HG03469 (cell line): ENCODE measurements around the gene ZFAND6.
A peak's percentile ranks its signal among the peaks of the same experiment; 100 is the strongest.
"Not testable (repeated sequence)": the region's sequence is repeated elsewhere in the genome, so short reads cannot be mapped to it uniquely, and the experiment has no call there.

ENCODE experiments used
- ATAC-seq: cut with Tn5 transposase; IDR thresholded peaks from one replicate; pipeline ENCODE4 v1.9.1; 2021; ENCODE audit warnings: mild to moderate bottlenecking, moderate library complexity, moderate number of reproducible peaks; ENCODE audit not compliant: unreplicated experiment

ZFAND6 gene

DNA sequence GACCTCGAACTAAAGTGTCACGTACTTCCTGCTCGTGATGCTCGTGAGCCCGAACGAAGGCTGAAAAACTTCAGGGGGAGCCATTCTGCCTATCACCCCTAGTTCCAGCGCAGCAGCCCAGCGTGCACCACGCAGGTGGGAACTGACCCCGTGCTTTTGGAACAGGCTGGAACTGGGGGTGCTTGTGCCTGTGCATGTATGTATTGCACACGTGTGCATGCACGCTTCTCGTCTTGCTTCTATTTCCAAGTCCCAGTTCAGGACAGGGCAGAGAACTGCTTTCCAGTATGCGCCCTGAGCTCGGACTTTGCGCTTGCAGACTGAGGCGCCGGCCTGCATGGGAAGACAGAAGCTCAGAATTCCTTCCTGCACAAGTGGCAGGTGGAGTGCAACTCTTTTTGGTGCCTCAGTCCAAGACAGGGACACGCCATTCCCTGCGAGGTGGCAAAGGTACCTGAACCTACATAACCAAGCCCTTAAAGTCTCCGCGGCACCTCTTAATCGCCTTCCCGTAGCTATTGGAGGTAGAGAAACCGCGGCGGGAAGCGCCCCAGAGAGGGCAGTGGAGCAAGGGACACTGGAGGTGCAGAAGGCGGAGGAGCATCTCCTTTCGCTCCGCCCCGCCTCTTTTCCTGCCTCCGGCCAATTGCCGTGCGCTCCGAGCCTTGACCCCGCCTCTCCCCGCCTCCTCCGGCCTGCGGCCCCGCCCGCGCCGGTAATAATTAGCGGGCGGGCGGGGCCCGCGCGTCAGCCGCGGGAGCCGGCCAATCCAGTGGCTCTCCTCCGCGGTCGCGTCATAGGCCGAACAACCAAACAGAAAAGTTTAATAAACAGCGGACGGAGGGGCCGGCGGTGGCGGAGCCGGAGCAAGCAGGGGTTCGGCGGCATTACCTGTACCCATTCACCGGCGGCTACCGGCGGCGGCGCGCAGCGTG, at the start of gene ZFAND6:
Gene ZFAND6 (plus strand): TSS at position 826 of the 935 bp plus-strand sequence. CDS start 60,669 bp downstream, outside the sequence.
- ATAC-seq = peak; percentile 46

DNA sequence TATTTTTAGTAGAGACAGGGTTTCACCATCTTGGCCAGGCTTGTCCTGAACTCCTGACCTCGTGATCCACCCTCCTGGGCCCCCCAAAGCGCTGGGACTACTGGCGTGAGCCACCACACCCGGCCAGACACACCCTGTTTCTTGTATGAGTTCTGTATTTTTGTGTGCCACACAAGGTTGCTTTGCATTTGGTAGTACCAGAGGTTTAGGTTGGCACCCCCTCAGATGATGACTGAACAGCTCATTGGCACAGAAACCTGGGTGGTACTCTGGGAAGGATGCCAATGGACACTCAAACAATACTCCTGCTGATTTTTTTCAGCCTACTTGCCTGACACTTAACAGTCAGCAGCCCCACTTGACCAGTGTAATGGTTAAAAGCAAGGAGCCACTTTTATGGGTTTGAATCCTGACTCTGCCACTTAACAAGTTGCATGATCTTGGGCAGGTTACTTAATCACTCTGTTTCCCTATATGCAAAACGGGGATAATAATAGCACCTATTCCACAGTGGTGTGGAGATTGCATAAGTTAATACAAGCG, 49.3 kb upstream of the ZFAND6 start:
- no peak for ATAC-seq

DNA sequence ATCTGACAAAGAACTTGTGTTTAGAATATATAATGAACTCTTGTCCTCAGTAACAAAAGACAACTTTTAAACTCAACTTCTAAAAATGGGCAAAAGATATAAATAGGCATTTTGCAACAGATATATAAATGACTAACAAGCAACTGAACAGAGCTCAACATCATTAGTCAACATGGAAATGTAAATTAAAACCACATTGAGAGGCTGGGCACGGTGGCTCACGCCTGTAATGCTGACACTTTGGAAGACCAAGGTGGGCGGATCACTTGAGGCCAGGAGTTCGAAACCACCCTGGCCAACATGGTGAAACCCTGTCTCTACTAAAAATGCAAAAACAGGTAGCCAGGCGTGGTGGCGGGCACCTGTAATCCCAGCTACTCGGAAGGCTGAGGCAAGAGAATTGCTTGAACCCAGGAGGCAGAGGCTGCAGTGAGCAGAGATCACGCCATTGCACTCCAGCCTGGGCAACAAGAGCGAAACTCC, 48.4 kb upstream of the ZFAND6 start:
- not testable (repeated sequence) for ATAC-seq

DNA sequence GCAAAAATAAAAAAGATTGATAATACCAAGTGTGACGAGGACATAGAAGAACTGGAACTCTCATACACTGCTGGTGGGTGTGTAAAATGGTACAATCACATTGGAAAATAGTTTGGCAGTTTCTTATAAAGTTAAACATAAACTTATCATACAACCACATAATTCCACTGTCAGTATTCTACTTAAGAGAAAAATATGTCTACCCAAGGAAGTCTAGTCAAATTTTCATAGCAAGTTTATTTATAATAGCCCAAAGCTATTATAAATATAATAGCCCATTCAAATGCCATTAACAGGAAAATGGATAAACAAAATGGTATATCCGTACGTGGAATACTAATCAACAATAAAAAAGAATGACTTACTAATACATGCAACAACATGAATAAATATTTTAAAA, 47.9 kb upstream of the ZFAND6 start:
- ATAC-seq = no peak

DNA sequence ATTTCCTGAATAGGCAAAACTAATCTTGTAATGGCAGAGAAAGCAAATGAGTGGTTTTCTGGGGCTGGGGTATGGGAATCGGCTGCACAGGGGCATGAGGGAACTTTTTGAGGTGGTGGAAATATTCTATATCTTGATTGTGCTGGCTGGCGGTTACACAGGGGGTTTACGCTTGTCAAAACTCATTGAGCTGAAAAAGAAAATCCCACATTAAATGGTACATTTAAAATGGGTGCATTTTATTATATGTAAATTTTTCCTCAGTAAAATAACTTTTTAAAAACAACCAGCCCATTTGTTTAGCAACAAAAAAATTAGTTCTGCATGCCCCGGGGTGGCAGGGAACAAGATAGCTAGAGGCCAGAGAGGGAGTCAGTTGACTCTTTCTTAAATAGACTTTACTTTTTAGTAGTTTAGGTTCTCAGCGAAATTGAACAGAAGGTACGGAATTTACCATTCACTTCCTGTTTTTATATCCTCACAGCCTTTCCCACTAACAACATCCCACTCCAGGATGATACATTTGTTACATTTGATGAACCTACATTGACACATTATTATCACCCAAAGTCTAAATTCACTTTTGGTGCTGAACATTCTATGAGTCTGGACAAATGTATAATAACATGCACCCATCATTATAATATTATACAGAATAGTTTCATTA, 47.3 kb upstream of the ZFAND6 start:
- ATAC-seq = no peak

DNA sequence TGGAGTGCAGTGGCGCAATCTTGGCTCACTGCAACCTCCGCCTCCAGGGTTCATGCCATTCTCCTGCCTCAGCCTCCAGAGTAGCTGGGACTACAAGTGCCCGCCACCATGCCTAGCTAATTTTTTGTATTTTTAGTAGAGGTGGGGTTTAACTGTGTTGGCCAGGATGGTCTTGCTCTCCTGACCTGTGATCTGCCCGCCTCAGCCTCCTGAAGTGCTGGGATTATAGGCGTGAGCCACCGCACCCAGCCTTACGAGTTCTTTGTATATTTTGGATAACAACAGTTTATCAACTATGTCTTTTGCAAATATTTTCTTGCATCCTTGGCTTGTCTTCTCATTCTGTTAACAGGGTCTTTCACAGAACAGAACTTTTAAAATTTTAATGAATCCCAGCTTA, 45.3 kb upstream of the ZFAND6 start:
- not testable (repeated sequence) for ATAC-seq

DNA sequence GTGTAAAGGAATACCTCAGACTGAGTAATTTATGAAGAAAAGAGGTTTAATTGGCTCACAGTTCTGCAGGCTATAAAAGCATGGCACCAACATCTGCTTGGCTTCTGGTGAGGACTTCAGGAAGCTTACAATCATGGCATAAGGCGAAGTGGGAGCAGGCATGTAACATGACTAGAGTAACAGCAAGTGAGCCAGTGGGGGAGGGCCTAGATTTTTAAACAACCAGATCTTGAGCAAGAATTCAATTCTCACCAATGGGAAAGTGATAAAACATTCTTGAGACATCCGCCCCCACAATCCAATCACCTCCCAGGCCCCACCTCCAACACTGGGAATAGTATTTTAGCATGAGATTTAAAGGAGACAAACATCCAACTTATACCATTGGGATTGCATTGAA, 44.3 kb upstream of the ZFAND6 start:
- ATAC-seq = no peak

DNA sequence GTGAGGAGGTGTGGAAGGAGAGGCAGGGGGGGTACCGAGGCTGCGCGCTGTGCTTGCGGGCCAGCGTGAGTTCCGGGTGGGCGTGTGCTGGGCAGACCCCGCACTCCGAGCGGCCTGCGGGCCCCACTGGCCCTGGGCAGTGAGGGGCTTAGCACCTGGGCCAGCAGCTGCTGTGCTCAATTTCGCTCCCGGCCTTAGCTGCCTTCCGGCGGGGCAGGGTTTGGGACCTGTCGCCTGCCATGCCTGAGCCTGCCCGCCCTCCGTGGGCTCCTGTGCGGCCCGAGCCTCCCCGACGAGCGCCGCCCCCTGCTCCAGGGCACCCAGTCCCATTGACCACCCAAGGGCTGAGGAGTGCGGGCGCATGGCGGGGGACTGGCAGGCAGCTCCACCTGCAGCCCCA, 43.0 kb upstream of the ZFAND6 start:
- not testable (repeated sequence) for ATAC-seq

DNA sequence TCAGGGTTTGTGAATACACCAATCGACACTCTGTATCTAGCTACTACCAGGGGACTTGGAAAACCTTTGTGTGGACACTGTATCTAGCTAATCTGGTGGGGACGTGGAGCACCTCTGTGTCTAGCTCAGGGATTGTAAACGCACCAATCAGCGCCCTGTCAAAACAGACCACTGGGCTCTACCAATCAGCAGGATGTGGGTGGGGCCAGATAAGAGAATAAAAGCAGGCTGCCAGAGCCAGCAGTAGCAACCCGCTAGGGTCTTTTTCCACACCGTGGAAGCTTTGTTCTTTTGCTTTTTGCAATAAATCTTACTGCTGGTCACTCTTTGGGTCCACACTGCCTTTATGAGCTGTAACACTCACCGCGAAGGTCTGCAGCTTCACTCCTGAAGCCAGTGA, 42.3 kb upstream of the ZFAND6 start:
- not testable (repeated sequence) for ATAC-seq

DNA sequence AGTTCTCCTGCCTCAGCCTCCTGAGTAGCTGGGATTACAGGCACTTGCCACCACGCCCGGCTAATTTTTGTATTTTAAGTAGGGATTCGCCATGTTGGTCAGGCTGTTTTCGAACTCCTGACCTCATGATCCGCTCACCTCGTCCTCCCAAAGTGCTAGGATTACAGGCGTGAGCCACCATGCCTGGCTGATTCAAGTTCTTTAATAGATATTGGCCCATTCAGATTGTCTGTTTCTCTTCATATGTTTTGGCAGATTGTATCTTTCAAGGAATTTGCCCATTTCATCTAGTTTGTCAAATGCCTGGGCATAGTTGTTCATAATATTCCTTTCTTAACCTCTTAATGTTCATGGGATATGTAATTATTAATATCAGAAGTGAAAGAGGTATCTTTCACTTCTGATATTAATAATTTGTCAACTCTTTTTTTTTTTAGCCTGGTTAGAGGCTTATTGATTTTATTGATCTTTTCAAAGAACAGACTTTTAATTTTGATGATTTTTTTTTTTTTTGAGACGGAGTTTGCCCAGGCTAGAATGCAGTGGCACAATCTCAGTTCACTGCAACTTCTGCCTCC, 40.2 kb upstream of the ZFAND6 start:
- ATAC-seq = no peak

DNA sequence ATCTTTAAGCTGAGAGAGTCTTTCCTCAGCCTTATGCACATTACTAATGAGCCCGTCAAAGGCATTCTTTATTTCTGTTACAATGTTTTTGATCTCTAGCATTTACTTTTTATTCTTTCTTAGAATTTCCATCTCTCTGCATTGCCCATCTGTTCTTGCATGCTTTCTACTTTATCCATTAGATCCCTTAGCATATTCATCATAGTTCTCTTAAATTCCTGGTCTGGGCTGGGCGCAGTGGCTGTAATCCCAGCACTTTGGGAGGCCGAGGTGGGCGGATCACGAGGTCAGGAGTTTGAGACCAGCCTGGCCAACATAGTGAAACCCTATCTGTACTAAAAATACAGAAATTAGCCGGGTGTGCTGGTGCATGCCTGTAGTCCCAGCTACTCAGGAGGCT, 39.3 kb upstream of the ZFAND6 start:
- not testable (repeated sequence) for ATAC-seq

DNA sequence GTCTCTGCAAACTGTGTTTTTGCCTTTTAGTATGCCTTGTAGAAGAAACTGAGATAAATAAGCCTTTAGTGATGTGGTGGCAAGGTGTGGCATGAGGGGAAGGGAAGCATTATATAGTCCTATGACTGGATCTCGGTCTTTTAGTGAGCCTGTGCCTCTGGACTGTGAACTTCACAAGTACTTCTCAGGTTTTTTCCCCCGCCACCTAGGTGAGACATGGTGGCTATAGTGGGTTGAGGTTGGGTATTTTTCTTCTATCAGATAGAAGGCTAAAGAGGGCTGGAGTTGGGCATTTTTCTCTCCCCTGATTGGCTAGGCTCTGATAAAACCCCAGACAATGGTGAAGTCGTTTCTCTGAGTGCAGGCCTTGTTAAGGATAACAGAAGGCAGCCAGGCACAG, 38.7 kb upstream of the ZFAND6 start:
- no peak for ATAC-seq

DNA sequence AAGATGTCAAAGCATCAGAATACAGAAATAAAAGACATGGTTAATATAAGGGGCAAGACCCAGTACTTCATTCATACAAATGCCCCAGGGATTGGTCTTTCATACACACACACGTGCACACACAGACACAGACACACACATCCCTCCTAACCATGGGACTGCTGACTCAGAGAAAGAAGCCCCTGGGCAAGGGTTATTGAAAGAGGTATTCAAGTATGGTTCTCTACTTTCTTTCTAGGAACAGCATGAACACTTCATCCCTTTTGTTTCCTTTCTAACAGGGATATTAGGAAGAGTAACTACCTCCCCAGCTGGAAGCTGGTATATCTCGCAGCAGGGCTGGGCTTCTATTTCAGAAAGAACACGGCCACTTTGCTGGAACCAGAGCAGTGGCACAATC, 33.2 kb upstream of the ZFAND6 start:
- ATAC-seq = no peak

DNA sequence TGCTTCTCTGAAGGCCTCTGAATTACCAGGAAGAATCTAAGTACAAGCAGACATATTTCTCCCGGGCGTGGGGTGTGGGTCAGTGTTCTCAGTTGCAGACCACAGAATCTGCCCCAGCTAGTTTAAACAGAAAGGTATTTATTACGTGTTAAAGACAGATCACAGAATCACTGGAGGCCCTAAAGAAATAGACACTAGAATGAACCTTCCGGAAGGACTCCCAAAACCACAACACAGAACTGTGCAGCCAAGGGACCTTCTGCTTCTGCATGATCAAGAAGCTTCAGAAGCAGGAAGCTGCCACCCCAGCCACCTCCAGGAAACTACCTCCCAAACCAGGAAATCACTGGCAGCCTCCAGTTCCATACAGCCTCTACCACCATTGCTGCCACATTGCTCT, 32.7 kb upstream of the ZFAND6 start:
- no peak for ATAC-seq

DNA sequence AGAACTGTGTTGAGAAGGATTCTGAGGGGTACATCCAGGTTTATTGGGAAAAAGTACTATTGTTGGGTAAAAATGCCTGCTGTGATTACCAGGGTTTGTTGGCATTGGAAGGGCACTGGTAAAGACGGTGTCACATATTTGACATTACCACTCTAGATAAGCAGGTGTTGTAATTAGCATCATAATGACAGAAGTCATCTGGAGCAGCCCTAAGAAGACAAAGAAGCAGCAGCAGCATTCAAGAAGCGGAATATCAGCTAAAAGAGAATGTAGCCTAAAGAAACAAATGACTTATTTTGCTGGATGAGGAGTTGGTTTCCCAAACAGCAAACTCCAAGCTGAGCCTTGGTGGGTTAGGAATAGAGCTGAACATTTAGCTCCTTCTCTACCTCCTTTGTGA, 30.5 kb upstream of the ZFAND6 start:
- ATAC-seq = no peak

DNA sequence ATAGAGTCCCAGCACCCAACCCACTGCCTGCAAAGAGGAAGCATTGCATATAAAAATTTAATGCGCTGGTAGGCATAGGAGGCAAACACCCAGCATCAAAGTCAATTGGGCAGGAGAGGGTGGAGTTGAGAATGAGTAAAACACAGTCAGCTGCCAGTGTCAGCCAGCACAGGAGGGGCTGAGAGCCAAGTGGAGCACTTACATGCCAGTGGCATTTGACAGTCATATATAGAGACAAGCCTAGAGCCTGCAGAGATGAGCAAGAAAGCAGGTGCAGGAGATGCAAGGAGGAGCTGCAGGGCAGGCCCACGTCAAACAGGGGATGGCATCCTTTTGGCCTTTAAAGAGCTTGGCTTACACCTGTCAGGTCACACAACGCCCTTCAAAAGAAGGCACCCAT, 27.6 kb upstream of the ZFAND6 start:
- no peak for ATAC-seq

DNA sequence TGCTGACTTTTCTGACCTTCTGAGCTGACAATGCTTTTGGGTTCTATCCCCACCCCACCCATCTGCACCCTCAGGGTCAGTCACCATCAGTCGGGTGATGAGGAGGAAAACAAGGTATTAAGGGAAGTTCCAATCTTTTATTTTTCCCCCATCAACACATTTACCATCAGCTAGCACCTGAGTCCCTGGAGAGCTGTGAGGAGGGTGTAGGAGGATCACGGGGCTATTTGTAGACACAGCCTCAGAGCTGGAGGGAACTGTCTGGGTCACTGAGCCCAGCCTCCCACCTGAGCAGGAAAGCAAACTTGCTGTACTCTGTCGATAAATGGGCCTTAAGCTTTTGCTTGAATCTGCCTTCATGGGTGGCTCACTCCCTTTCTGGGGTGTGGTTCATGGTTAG, 24.8 kb upstream of the ZFAND6 start:
- no peak for ATAC-seq

DNA sequence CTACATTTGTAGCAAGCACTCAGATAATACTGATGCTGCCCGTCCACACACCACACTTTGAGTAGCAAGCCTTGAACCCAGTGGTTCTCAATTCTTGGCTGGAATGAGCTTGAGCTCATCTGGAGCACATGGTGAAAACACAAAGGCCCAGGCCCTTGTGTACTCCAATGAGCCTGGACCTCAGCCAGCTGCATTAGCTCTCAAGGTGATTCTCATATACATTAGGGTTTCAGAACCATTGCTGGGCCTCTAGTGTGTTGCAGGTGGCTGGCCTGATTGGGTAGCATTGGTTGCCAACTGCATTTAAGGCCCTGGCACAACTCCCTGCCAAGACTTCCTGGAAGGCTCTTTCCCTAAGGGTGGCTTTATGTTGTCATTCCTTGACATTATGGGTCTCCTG, 23.4 kb upstream of the ZFAND6 start:
- no peak for ATAC-seq

DNA sequence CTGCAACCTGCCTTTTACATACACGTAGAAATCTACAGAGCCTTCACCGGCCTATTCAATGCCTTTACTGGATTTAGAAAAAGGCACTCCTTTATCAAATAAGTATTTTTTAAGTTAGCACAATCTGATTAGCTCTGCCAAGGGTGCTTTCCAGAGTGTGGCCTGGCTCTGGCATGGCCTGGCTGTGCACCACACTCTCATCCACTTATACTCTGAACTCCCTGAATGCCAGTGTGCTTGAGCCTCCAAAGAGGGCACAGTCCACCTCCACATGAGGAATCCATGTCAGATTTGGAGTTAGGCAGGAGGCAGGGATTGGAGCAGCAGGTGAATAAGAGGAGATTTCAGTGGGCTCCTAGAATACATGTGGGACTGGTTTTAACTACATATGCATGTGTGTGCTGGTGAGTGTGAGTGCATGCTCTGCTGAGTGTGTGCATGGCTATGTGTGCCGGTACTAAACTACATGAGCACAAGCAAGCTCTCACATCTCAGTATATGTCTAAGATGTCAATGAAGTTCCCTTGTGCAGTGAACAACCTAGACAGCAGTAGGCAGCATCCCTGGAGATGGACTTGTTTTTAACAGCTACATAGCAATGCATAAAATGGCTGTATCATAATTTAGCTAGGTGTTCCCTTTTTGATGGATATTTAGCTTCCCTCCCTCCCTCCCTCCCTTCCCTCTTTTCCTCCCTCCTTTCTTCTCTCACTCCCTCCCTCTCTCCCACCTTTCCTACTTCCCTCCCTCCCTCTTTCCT, 17.8 kb upstream of the ZFAND6 start:
- ATAC-seq = no peak

DNA sequence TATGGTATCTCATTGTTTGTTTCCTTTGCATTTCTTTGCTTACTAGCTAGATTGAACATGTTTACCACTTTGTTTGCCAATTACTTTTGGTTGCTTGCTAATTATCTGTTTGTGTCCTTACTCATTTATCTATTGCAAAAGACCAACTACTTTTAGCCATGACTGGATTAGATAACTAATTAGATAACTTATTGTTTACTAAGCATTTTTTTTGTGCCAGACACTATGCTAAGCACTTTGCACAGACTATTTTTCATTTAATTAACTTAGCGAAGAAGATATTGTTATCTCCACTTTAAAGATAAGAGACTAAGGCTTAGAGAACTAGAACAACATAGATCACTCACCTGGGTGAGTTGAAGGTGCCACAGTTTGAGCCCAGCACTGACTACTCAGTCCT, 16.9 kb upstream of the ZFAND6 start:
- no peak for ATAC-seq

DNA sequence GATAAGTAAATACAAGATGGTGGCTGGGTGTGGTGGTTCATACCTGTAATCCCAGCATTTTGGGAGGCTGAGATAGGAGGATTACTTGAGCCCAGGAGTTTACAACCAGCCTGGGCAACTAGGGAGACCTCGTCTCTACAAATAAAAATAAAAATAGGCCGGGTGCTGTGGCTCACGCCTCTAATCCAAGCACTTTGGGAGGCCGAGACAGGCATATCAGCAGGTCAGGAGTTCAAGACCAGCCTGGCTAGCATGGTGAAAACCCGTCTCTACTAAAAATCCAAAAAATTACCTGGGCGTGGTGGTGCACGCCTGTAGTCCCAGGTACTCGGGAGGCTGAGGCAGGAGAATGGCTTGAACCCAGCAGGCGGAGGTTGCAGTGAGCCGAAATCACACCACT, 14.3 kb upstream of the ZFAND6 start:
- ATAC-seq = not testable (repeated sequence)
